G401 (cell line): ENCODE results near the gene LY6G6C. TPM values are rescaled to one million over a fixed set of nuclear protein-coding genes. Genes with fewer than 3 reads are reported as not detected.

Experiments
- DNase-seq: peaks from one replicate; pipeline ENCODE4 v3.0.0-alpha.2; 2015; ENCODE audit warnings: low spot score
- in situ Hi-C: cut with HindIII; loops from 2 replicates; pipeline ENCODE4 v1.10.0; 2016; ENCODE audit warnings: low sequenced_read_pairs, mixed read lengths
- total RNA-seq: library from RNA; depleted of rRNA; stranded (reverse); fragments of >200 nt; shearing (Covaris generic); gene quantifications from 2 replicates; pipeline ENCODE4 v1.2.3, GENCODE V29; 2014

The LY6G6C gene
- total RNA-seq, 1 experiment from 2014 or later = not detected

DNA sequence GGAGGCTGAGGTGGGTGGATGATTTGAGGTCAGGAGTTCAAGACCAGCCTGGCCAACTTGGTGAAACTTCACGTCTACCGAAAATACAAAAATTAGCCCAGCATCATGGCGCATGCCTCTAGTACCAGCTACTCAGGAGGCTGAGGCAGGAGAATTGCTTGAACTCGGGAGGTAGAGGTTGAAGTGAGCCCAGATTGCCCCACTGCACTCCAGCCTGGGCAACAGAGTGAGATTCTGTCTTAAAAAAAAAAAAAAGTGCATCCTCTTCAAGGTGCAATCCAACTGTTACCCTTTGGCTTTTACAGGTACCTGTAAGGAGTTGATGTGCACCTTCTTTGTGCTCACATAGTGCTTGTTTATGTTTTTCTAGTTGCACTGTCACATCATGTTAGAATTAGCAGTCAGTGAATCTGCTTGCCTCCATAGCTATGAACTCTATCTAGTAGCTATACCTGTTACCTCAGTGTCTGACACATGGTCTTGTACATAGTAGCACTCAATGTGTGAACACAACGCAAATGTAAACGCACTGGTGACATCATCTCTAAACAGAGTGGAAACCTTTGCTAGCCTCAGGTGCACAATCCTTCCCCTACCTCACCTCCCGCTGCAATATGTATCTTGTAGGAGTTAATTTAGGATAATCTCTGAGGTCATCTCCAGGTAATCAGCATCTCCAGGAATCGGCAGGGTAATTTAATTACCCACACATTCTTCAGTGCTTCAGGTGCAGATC lies 27.9 kb upstream of the LY6G6C start:
- no peak for DNase-seq
- in situ Hi-C loops = no loop called here

GRCh38 chr6:31744422-31744821 lies 22.9 kb upstream of the LY6G6C start:
- DNase-seq = no peak
- in situ Hi-C loops = no loop called here

DNA sequence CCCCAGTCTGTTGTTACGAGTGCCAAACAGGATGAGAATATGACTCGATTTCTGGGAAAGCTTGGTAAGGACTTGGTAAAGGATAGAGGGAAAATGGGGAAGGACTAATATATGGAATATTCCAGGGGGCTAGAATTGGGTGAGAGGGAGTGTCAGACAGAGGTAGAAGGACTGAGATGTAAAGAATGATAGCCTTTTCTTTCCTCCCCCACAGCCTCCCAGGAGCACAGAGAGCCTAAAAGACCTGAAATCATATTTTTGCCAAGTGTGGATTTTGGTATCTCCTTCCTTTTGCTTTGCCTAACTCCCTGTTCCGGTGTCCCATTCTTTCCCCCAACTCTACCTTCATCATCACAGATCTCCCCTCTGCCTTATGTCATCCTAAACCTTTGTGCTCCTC lies 21.3 kb upstream of the LY6G6C start:
- no peak for DNase-seq
- in situ Hi-C loops = no loop called here

DNA sequence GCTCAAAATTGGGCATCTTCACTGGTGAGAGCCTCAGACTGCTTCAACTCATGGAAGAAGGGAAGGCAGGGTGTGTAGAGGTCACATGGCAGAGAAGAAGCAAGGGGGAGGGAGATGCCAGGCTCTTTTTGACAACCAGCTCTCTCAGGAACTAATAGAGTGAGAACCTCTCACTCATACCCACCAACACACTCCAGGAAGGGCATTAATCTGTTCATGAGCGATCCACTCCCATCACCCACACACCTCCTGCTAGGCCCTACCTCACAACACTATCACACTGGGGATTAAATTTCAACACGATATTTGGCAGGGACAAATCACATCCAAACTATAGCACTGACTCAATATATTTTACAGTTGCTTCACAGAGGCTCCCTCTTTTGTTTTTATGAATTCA lies 20.3 kb upstream of the LY6G6C start:
- no peak for DNase-seq
- in situ Hi-C loops = no loop called here

DNA sequence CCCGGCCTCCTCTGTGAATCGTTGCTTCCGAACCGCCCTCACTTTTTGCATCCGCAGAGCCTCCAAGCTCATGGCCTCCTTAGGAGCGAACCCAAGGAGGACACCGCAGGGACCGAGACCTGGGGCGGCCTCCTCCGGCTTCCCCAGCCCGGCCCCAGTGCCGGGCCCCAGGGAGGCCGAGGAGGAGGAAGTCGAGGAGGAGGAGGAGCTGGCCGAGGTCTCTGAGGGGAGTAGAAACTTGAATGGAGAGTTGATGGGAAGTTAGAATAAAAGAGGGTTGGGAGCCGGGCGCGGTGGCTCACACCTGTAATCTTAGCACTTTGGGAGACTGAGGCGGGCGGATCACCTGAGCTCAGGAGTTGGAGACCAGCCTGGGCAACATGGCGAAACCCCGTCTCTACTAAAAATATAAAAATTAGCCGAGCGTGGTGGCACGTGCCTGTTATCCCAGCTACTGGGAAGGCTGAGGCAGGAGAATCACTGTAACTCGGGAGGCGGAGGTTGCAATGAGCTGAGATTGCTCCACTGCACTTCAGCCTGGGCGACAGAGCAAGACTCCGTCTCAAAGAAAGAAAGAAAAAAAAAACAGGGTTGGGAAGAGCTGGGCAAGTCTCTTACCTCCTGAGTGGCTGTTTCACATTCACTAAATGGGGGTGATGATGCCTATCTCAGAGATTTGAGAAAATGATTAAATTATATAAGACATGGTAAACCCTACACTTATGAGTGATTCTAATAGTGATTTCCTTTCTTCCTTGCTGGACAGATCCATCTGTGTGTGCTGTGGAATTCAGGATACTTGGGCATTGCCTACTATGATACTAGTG lies 19.1 kb upstream of the LY6G6C start:
- in situ Hi-C loops = no loop called here
- DNase-seq = no peak

- peak; percentile 99 for DNase-seq
- in situ Hi-C loops = no loop called here
These were observed 18.3 kb upstream of the LY6G6C start, which contains the start of gene MSH5 for GRCh38 chr6:31739639-31740396. MSH5 (plus strand) TSS chr6:31740005; CDS start chr6:31740467, 462 bp downstream.

DNA sequence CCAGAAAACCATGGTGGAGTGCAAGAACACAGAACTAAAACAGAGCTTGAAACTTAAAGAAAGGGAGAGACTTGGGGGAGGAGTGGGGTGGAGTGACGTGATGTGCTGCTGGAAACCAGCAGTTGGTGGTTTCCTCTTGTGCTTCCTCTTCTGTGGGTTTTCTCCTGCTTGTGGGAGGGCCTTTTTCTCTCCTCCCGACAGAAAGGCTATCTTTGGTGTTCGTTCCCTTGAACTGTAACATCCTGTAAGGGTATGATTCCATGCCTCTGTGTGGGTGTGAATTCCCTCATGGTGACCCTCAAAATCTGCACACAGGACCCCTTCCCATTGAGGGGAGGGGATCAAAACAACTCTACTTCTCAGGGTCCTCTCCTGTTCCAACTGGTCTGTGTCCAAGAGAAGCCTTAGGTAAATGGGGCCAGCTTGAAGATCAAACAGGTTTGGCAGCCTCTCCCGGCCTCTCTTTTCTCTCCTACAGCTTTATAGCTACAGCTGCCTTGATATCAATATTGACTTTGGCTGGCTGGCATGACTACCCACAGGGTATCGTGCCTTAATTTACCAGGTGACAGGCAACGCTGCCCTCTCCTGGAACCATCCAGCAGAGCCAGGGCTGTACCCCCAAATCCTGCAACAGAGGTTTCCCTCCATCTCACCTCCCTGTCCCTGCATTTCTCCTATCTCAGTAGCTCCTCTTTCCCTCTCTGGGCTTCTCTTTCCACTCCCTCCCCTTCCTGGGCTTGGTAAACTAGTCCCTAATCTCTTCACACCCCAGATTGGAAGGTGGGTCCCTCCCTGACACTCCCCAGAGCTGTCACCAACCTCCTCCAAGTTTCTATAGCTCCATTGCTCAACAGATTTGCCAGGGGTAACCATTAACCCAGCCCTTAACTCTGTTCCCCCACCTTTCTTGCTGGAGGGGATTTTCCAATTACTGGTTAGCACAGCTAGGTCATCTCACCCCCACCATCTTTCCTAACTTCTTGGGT lies 16.7 kb upstream of the LY6G6C start:
- in situ Hi-C loops = no loop called here
- peak; percentile 39 for DNase-seq

- in situ Hi-C loops = no loop called here
- DNase-seq = no peak
These were observed 15.9 kb upstream of the LY6G6C start for GRCh38 chr6:31737315-31737990.

- in situ Hi-C loops = no loop called here
- DNase-seq = no peak
These were observed 15.3 kb upstream of the LY6G6C start for GRCh38 chr6:31736768-31737314.

GRCh38 chr6:31736021-31736767 lies 14.6 kb upstream of the LY6G6C start, which contains the start of gene CLIC1:
CLIC1 (minus strand) TSS chr6:31736530; CDS start chr6:31736300, 230 bp downstream.
- DNase-seq = peak; percentile 27
- in situ Hi-C loops = no loop called here

DNA sequence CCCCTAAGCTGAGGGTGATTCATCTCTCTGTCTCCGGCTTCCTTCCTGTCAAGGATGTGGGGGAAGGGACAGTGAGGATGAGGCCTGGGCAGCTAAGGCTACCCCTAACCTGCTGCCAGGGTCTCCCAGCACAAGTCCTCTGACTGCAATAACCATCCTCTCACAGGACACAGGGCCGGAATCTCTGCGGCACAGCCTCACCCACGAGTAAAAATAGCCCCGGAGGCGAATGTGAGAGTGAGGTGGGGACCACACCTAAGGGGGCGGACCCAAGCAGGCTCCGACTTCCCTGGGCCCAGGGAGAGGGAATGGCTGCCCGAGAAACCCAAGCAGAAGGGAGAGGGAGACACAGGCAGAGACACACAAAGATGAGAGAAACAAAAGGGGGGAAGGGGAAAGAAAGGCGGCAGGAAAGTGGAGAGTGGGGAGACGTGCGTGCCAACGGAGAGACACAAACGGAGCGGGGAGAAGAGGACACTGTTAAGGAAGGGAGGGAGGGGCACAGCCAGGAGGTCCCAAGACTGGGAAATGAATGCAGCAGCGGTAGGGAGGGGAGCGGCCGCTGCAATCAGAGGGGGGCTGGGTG lies 13.4 kb upstream of the LY6G6C start:
- in situ Hi-C loops = no loop called here
- no peak for DNase-seq

GRCh38 chr6:31734247-31734820 lies 12.8 kb upstream of the LY6G6C start:
- no peak for DNase-seq
- in situ Hi-C loops = no loop called here

DNA sequence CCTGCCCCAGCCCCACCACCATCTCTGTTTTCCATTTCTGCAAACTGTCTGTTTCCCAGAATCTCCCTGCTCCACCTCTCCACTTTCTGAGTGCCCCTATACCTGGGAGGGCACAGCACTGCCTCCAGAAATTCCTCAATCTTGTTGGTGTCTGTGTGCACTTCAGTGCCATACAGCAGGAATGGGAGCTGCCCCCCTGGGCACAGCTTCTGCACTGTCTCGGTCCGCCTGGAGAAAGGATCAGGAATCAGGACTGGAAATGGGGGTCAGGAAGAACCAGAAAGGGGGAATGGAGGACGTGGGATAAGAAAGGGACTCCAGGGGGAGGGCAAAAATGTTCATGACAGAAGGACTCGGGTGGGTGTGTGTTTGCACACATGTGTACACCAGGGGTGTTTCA lies 12.2 kb upstream of the LY6G6C start:
- in situ Hi-C loops = no loop called here
- DNase-seq = no peak

DNA sequence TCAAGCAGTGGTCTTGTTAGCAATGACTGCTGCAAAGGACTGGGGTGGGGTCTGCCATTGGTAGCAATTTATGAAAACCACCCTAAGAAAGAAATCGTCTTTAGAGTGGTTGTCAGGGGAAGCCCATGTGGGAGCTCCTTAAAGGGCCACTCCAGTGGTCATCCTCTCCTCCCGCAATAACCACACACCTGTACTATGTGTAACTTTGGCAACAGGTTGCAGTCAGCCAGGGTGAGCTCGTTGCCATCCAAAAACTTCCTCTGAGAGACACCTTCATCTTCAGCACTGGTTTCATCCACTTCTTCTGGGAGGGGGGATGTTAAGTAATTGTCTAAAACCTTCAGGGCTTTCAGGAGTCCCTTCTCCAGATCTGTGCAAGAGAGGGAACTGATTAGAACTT lies 10.5 kb upstream of the LY6G6C start:
- in situ Hi-C loops = no loop called here
- no peak for DNase-seq

- in situ Hi-C loops = no loop called here
These were observed 9.1 kb upstream of the LY6G6C start for GRCh38 chr6:31730631-31731086.

GRCh38 chr6:31729979-31730630 lies 8.6 kb upstream of the LY6G6C start:
- peak; percentile 63 for DNase-seq
- in situ Hi-C loops = no loop called here

More at GRCh38 chr6:31730631-31731086, 9.1 kb upstream of the LY6G6C start:
- no peak for DNase-seq
